ENCODE results near the gene WNT16. TPM values are rescaled to one million over a fixed set of nuclear protein-coding genes. Genes with fewer than 3 reads are reported as not detected.

WNT16 gene, protein sequence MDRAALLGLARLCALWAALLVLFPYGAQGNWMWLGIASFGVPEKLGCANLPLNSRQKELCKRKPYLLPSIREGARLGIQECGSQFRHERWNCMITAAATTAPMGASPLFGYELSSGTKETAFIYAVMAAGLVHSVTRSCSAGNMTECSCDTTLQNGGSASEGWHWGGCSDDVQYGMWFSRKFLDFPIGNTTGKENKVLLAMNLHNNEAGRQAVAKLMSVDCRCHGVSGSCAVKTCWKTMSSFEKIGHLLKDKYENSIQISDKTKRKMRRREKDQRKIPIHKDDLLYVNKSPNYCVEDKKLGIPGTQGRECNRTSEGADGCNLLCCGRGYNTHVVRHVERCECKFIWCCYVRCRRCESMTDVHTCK
- not detected in 2 replicates for total RNA-seq (2021)
- long read RNA-seq, result 0 reads

GRCh38 chr7:121328508-121329190, at the start of gene WNT16:
Gene WNT16 (plus strand): TSS chr7:121329000. CDS start chr7:121329293, 293 bp downstream.
- H2BK15ac ChIP-seq (ENCODE audit: low read depth, low read length), result no peak within 1 kb of the TSS
- Mint-ChIP-seq H3K36me3 (ENCODE audit: insufficient read depth in 1 of 3, low read depth in 3 of 3) (no peaks in the 10 kb centered on the region; a peak in 1 of 7 replicates), H3K9me3 (no peaks in the 10 kb centered on the region), H3K27me3 (ENCODE audit: low read depth) (peaks cover 46% of the 10 kb centered on the region), H3K4me1 (peaks cover 5 to 14% of the 10 kb centered on the region in 2 experiments), H3K4me3 (peak within 1 kb of the TSS; percentile 67 to 85), H3K27ac (no peak within 1 kb of the TSS)
- H4K20me1 ChIP-seq (ENCODE audit: control insufficient read depth, insufficient read depth, insufficient read length), result no peaks in the 10 kb centered on the region
- H3K18ac ChIP-seq (ENCODE audit: insufficient read length, low read depth, low read length), result no peak within 1 kb of the TSS
- H2BK12ac ChIP-seq (ENCODE audit: insufficient read length, low read depth, low read length), result no peak within 1 kb of the TSS
- no peak within 1 kb of the TSS for H2BK5ac ChIP-seq (ENCODE audit: insufficient read length, low read length)
- H2AK5ac ChIP-seq (ENCODE audit: insufficient read length, low read length), result no peak within 1 kb of the TSS
- no peak within 1 kb of the TSS for H2AFZ ChIP-seq (ENCODE audit: low read length)
- H3K9ac ChIP-seq (ENCODE audit: extremely low read depth, insufficient read length, low read length), result no peak within 1 kb of the TSS
- no peaks in the 10 kb centered on the region for H3K4me1 ChIP-seq (ENCODE audit: insufficient read depth, low read length)
- no peak for TF ChIP-seq CTCF (conservative IDR thresholded peaks at IDR 0.05)
- no peaks in the 10 kb centered on the region for H3K79me1 ChIP-seq (ENCODE audit: insufficient read depth, low read depth, low read length, poor library complexity, severe bottlenecking)
- H3K23ac ChIP-seq (ENCODE audit: insufficient read length, low read depth, low read length), result no peak within 1 kb of the TSS
- no peak within 1 kb of the TSS for H2BK120ac ChIP-seq (ENCODE audit: low read depth, low read length, poor library complexity, severe bottlenecking)
- no peak within 1 kb of the TSS for H3K27ac ChIP-seq (ENCODE audit: insufficient read length, low read depth, low read length)
- no peaks in the 10 kb centered on the region for H3K9me3 ChIP-seq (ENCODE audit: control insufficient read depth, low read depth, low read length)
- peaks cover 19% of the 10 kb centered on the region for H3K23me2 ChIP-seq (ENCODE audit: insufficient read length, low read depth, low read length, poor library complexity, severe bottlenecking)
- no peak within 1 kb of the TSS for H3K14ac ChIP-seq (ENCODE audit: insufficient read depth, low read length)
- no peak within 1 kb of the TSS for H3K4ac ChIP-seq (ENCODE audit: low read depth, low read length)
- H3T11ph ChIP-seq (ENCODE audit: low read length), result no peak within 1 kb of the TSS
- peaks cover 11% of the 10 kb centered on the region; the same call in 1 of the 2 replicates for H3K27me3 ChIP-seq (ENCODE audit: insufficient read depth, low read length)
- H4K91ac ChIP-seq (ENCODE audit: insufficient read length, low read depth, low read length), result no peak within 1 kb of the TSS
- WGBS (ENCODE audit: extremely low coverage, insufficient read length, low lambda C conversion rate), result no CpG with 5 or more reads among the region's 27 CpGs
- no peaks in the 10 kb centered on the region for H3K79me2 ChIP-seq (ENCODE audit: insufficient read depth, low read length)
- no peak within 1 kb of the TSS for H3K56ac ChIP-seq (ENCODE audit: insufficient read length, low read depth, low read length)
- no peak within 1 kb of the TSS for H4K8ac ChIP-seq (replicated peaks; ENCODE audit: insufficient read length, low read depth, low read length)
- peak within 1 kb of the TSS; percentile 93 for H3K4me2 ChIP-seq (ENCODE audit: insufficient read depth, insufficient read length, low read length)
- peak; percentile 90 for DNase-seq
- H4K5ac ChIP-seq (ENCODE audit: insufficient read length, low read depth, low read length), result no peak within 1 kb of the TSS
- no peak within 1 kb of the TSS for H2BK20ac ChIP-seq (ENCODE audit: low read depth, low read length, poor library complexity, severe bottlenecking)
